Breast epithelium (tissue), 3 donors: ENCODE results near the gene GDPD4.

Experiments
- POLR2A ChIP-seq: fragments of 450-650 bp; IDR thresholded peaks from one replicate; pipeline ENCODE4 v1.6.1; 2016; ENCODE audit warnings: antibody characterized with exemption, mild to moderate bottlenecking, moderate library complexity
- POLR2AphosphoS5 ChIP-seq, 3 donors: sonication (generic); formaldehyde crosslinking; IDR thresholded peaks; one replicate each; pipeline ENCODE4 v1.6.1; 2017; ENCODE audit warnings: antibody characterized with exemption in 3 of 3
- TF ChIP-seq, protein P1 (sequence below), 3 donors: fragments of 450-650 bp; IDR thresholded peaks; one replicate each; pipeline ENCODE4 v1.5.1; 2016 to 2017; ENCODE audit warnings: antibody characterized with exemption in 3 of 3, mild to moderate bottlenecking in 3 of 3, moderate library complexity in 3 of 3

DNA sequence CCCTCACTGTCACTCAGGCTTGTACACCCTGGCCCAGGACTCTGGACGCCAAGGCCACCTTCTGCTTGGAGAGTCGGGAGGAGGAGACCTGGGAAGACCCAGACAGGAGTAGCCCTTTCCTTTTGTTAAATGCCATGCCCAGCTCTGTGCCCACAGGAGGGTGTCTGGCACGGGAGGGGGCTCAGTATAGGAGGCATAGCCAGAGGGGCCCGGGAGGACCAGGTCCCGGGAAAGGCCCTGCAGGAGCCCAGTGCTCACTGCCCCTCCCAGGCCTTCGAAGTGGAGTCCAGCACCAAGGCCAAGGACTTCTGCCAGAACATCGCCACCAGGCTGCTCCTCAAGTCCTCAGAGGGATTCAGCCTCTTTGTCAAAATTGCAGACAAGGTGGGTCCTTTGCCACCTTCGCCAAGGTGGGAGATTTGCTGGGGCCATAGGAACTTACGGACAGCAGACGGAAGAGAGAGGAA lies 94.4 kb downstream of the GDPD4 start:
- TF ChIP-seq, protein P1, sequence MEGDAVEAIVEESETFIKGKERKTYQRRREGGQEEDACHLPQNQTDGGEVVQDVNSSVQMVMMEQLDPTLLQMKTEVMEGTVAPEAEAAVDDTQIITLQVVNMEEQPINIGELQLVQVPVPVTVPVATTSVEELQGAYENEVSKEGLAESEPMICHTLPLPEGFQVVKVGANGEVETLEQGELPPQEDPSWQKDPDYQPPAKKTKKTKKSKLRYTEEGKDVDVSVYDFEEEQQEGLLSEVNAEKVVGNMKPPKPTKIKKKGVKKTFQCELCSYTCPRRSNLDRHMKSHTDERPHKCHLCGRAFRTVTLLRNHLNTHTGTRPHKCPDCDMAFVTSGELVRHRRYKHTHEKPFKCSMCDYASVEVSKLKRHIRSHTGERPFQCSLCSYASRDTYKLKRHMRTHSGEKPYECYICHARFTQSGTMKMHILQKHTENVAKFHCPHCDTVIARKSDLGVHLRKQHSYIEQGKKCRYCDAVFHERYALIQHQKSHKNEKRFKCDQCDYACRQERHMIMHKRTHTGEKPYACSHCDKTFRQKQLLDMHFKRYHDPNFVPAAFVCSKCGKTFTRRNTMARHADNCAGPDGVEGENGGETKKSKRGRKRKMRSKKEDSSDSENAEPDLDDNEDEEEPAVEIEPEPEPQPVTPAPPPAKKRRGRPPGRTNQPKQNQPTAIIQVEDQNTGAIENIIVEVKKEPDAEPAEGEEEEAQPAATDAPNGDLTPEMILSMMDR (IDR thresholded peaks at IDR 0.05), result no peak
- TF ChIP-seq POLR2A (no peak), POLR2AphosphoS5 (IDR thresholded peaks at IDR 0.05) (no peak)
